HEK293 (cell line): Measurements from ENCODE around the gene RTRAF.

Source experiments
- CTCF ChIA-PET: fragments of 350-600 bp; formaldehyde crosslinking; extraction: SDS; loops from one replicate; lab custom pipeline; 2021; ENCODE audit warnings: antibody characterized with exemption; lab: Yijun Ruan, JAX
- POLR2A ChIA-PET: fragments of 300-600 bp; formaldehyde crosslinking; extraction: SDS; loops from one replicate; lab custom pipeline; 2020; ENCODE audit warnings: antibody characterized with exemption, inconsistent platforms; lab: Yijun Ruan, JAX
- H3K27ac ChIP-seq: fragments of 200-500 bp; sonication (Bioruptor generic); 2 replicates; pipeline ENCODE4 v1.5.1; 2014; ENCODE audit warnings: low read depth, low read length, control low read depth, inconsistent platforms; ENCODE audit errors: extremely low read depth
- H3K36me3 ChIP-seq, 2 experiments: fragments of 200-500 bp in 1 of 2; sonication (Bioruptor generic) in 1 of 2; 1 replicate in 1 of 2; 2 replicates in 1 of 2; pipeline ENCODE4 v1.5.1; 2014 to 2017; ENCODE audit warnings: inconsistent platforms in 2 of 2, low read length in 2 of 2; ENCODE audit not compliant: control insufficient read depth in 2 of 2, insufficient read depth in 1 of 2
- H3K4me1 ChIP-seq: fragments of 200-500 bp; sonication (Bioruptor generic); 2 replicates; pipeline ENCODE4 v1.5.1; 2014; ENCODE audit warnings: mild to moderate bottlenecking, low read length, inconsistent platforms; ENCODE audit not compliant: control insufficient read depth, insufficient read depth
- H3K4me3 ChIP-seq: 2 replicates; pipeline ENCODE4 v1.5.1; 2011; ENCODE audit warnings: low read depth, mild to moderate bottlenecking, control low read depth, low read length, moderate library complexity
- H3K9me3 ChIP-seq: fragments of 200-500 bp; sonication (Bioruptor generic); 2 replicates; pipeline ENCODE4 v1.5.1; 2014; ENCODE audit warnings: low read depth, low read length, inconsistent platforms; ENCODE audit not compliant: control insufficient read depth, insufficient read depth
- GLIS2 ChIP-seq: fragments of 450-650 bp; formaldehyde crosslinking; IDR thresholded peaks from 2 replicates; pipeline ENCODE4 v1.5.1; 2016; ENCODE audit warnings: missing biosample characterization, missing genetic modification characterization
- KLF10 ChIP-seq: fragments of 450-650 bp; IDR thresholded peaks from 2 replicates; pipeline ENCODE4 v1.5.1; 2018; ENCODE audit warnings: missing biosample characterization, mild to moderate bottlenecking, missing genetic modification characterization
- KLF8 ChIP-seq: fragments of 450-650 bp; formaldehyde crosslinking; IDR thresholded peaks from 2 replicates; pipeline ENCODE4 v1.5.1; 2016; ENCODE audit warnings: missing biosample characterization, missing genetic modification characterization
- MZF1 ChIP-seq: fragments of 450-650 bp; formaldehyde crosslinking; IDR thresholded peaks from 2 replicates; pipeline ENCODE4 v1.5.1; 2017; ENCODE audit warnings: missing biosample characterization, missing genetic modification characterization, borderline replicate concordance
- PRDM4 ChIP-seq: fragments of 450-650 bp; formaldehyde crosslinking; IDR thresholded peaks from 2 replicates; pipeline ENCODE4 v1.5.1; 2017; ENCODE audit warnings: missing biosample characterization, missing genetic modification characterization
- REST ChIP-seq: fragments of 450-650 bp; formaldehyde crosslinking; IDR thresholded peaks from 2 replicates; pipeline ENCODE4 v1.5.1; 2016; ENCODE audit warnings: missing biosample characterization, missing genetic modification characterization
- SCRT1 ChIP-seq: fragments of 450-650 bp; formaldehyde crosslinking; IDR thresholded peaks from 2 replicates; pipeline ENCODE4 v1.5.1; 2016; ENCODE audit warnings: missing biosample characterization, missing genetic modification characterization, borderline replicate concordance
- SP7 ChIP-seq: fragments of 450-650 bp; formaldehyde crosslinking; IDR thresholded peaks from 2 replicates; pipeline ENCODE4 v1.5.1; 2016; ENCODE audit warnings: missing biosample characterization, missing genetic modification characterization
- ZBTB11 ChIP-seq: fragments of 450-650 bp; formaldehyde crosslinking; conservative IDR thresholded peaks from 2 replicates; pipeline ENCODE4 v1.5.1; 2016; ENCODE audit warnings: low read depth, missing biosample characterization, missing genetic modification characterization
- ZBTB20 ChIP-seq: fragments of 450-650 bp; formaldehyde crosslinking; IDR thresholded peaks from 2 replicates; pipeline ENCODE4 v1.5.1; 2016; ENCODE audit warnings: missing biosample characterization, missing genetic modification characterization
- ZBTB49 ChIP-seq: fragments of 450-650 bp; formaldehyde crosslinking; IDR thresholded peaks from 2 replicates; pipeline ENCODE4 v1.5.1; 2016; ENCODE audit warnings: missing biosample characterization, missing genetic modification characterization, low read depth
- ZNF140 ChIP-seq: fragments of 450-650 bp; formaldehyde crosslinking; IDR thresholded peaks from 2 replicates; pipeline ENCODE4 v1.5.1; 2016; ENCODE audit warnings: missing biosample characterization, missing genetic modification characterization
- ZNF211 ChIP-seq: fragments of 450-650 bp; formaldehyde crosslinking; IDR thresholded peaks from 2 replicates; pipeline ENCODE4 v1.5.1; 2016; ENCODE audit warnings: low read depth, missing biosample characterization, missing genetic modification characterization
- ZNF280D ChIP-seq: fragments of 450-650 bp; formaldehyde crosslinking; IDR thresholded peaks from 2 replicates; pipeline ENCODE4 v1.5.1; 2016; ENCODE audit warnings: missing biosample characterization, missing genetic modification characterization
- ZNF311 ChIP-seq: fragments of 450-650 bp; formaldehyde crosslinking; IDR thresholded peaks from 2 replicates; pipeline ENCODE4 v1.5.1; 2017; ENCODE audit warnings: missing biosample characterization, missing genetic modification characterization, borderline replicate concordance
- ZNF324 ChIP-seq: fragments of 450-650 bp; formaldehyde crosslinking; IDR thresholded peaks from 2 replicates; pipeline ENCODE4 v1.5.1; 2016; ENCODE audit warnings: missing biosample characterization, missing genetic modification characterization
- ZNF544 ChIP-seq: fragments of 450-650 bp; formaldehyde crosslinking; IDR thresholded peaks from 2 replicates; pipeline ENCODE4 v1.5.0; 2017; ENCODE audit warnings: missing biosample characterization, missing genetic modification characterization
- ZNF555 ChIP-seq: fragments of 450-650 bp; formaldehyde crosslinking; conservative IDR thresholded peaks from 2 replicates; pipeline ENCODE4 v1.5.1; 2017; ENCODE audit warnings: missing biosample characterization, mild to moderate bottlenecking, missing genetic modification characterization, inconsistent platforms
- ZNF707 ChIP-seq: fragments of 450-650 bp; formaldehyde crosslinking; IDR thresholded peaks from 2 replicates; pipeline ENCODE4 v1.5.1; 2016; ENCODE audit warnings: missing biosample characterization, missing genetic modification characterization
- ZNF777 ChIP-seq: fragments of 450-650 bp; formaldehyde crosslinking; IDR thresholded peaks from 2 replicates; pipeline ENCODE4 v1.5.1; 2017; ENCODE audit warnings: missing biosample characterization, missing genetic modification characterization, borderline replicate concordance
- ZSCAN18 ChIP-seq: fragments of 450-650 bp; formaldehyde crosslinking; IDR thresholded peaks from 2 replicates; pipeline ENCODE4 v1.5.1; 2016; ENCODE audit warnings: missing biosample characterization, missing genetic modification characterization

Gene RTRAF

GRCh38 chr14:52029881-52030280 is 40.5 kb downstream of the RTRAF start (continued):
- TF ChIP-seq SP7 (tag by site-specific recombination) = no peak
- TF ChIP-seq ZNF140 (tag by site-specific recombination) = no peak
- no peak for TF ChIP-seq KLF8 (tag by site-specific recombination)
- TF ChIP-seq ZBTB11 (tag by site-specific recombination) = no peak
- TF ChIP-seq ZNF777 (tag by site-specific recombination) = no peak
- TF ChIP-seq ZNF555 (tag by site-specific recombination) = no peak
- no peak for TF ChIP-seq KLF10 (tag by site-specific recombination)
- TF ChIP-seq PRDM4 (tag by site-specific recombination) = no peak
- TF ChIP-seq ZNF707 (tag by site-specific recombination) = no peak
- no peak for TF ChIP-seq MZF1 (tag by site-specific recombination)
- no peak for TF ChIP-seq ZNF311 (tag by site-specific recombination)
- TF ChIP-seq SCRT1 (tag by site-specific recombination) = no peak

GRCh38 chr14:52031781-52032180 is 42.4 kb downstream of the RTRAF start:
- ChIA-PET CTCF (no interaction called here), POLR2A (no interaction called here)
- Histone ChIP-seq H3K4me3 (no peak overlapping the region), H3K4me1 (no peaks in the 10 kb centered on the region), H3K27ac (no peak overlapping the region), H3K9me3 (no peaks in the 10 kb centered on the region), H3K36me3 (no peaks in the 10 kb centered on the region; a peak in 1 of 3 replicates)
- TF ChIP-seq ZNF324 (tag by site-specific recombination) (no peak), ZNF280D (tag by site-specific recombination) (no peak), GLIS2 (tag by site-specific recombination) (no peak), ZNF311 (tag by site-specific recombination) (no peak), ZBTB20 (tag by site-specific recombination) (no peak), ZBTB49 (tag by site-specific recombination) (no peak), ZNF211 (no peak), ZSCAN18 (tag by site-specific recombination) (no peak), ZNF544 (tag by site-specific recombination) (no peak), REST (tag by site-specific recombination) (no peak)
